Measurements from ENCODE around the gene OCA2.

OCA2 gene

DNA sequence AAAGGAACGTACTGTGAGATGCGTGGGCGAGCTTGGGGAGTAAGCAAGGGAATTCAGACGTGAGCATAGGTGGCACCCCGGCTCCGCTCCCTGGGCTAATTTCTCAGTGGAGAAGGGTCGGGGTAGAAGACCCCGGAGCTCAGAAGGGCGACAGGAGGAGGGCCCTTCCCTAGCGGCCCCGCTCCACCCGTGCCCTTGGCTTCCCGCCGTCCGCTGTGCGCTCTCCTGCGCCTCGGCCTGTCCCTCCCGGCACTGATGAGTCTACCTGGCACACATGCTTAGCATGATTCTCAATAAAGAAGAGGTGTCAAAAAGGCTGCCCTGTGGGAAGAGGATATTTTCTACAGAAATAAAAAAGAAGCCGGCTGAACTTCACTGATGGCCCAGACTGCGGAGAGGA, 292.7 kb downstream of the OCA2 start:
- H3K4me1 ChIP-seq (ENCODE audit: insufficient read depth, low read length): no peaks in the 10 kb centered on the region
- no peak overlapping the region for H3K9ac ChIP-seq (ENCODE audit: low read depth, low read length)
- no peaks in the 10 kb centered on the region for H3K36me3 ChIP-seq (ENCODE audit: insufficient read depth, low read length)
- H3K9me3 ChIP-seq (ENCODE audit: control insufficient read depth, insufficient read depth, low read length): no peaks in the 10 kb centered on the region

DNA sequence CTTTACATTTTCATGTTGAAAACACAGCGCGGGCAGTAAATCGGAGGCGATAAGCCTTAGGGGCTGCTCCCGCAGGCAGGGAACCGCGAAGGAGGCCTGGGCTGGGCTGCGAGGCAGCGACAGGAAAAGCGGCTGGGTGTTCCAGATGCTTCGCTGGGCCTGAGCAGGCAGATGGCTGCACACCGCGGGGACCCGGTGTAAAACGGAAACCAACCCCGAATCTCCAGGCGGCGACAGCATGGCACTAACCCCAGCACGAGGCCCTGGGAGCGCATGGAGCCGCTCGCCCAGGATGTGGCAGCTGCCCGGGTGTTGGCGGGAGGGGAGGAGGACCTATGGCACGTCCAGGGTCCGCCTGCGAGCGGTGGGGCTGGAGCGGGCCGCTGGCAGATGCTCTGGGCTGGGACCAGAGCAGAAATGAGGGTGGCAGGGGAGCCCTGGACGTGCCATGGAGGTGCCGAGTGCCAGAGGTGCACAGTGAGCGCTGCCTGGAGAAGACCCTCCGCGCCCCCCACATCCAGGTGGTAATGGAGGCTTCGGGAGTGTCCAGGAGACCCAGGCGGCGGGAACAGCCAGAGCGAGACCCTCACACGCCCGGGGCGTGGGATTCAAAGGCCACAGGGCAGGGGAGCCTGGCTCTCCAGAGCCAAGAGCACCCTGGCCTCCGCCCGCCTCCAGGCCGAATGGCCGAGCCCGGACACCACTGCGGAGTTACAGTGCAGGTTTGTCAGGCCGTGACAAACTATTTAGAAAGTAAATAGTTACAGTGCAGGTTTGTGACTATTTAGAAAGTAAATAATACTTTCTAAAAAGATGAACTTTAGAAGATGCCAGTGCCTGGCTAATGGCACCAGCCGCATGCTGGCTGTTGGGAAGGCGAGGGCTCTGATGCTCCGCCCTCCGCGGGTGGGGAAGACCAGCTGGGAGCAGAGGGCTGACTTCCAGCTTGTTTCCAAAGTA, 293.6 kb downstream of the OCA2 start:
- Histone ChIP-seq H3K9ac (ENCODE audit: low read depth, low read length) (no peak overlapping the region), H3K4me1 (ENCODE audit: insufficient read depth, low read length) (no peaks in the 10 kb centered on the region), H3K36me3 (ENCODE audit: insufficient read depth, low read length) (no peaks in the 10 kb centered on the region), H3K9me3 (ENCODE audit: control insufficient read depth, insufficient read depth, low read length) (no peaks in the 10 kb centered on the region)

DNA sequence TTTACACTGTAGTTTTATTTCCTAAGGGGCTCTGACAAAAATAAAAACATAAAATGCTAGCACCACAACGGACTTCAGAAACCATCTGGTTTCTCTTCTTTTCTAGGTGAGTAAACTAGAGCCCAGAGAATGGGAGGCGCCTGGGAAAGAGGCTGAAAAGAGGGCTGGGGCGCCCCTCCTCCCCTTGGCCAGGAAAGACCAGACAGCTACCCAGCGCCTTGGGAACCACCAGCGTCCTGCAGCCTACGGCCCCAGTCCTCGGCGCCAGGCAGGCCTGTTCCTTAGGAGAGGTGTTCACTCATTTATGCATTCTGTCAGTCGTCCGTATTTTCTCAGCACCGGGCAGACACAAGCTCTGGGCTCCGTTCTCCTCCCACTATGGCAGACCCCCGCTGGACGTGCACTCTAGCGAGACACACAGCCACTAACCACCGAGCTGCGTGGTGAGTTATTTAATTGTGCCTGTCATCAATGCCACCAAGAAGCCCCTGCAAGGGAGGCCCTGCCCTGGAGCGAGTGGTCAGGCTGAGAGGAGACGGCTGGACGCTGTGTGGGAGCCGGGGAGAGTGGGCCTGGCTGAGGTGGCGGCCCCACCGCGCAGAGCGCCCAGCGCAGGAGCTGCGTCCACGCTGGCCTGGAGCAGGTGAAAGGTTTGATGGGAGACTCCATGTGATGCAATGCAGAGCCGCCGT, 294.4 kb downstream of the OCA2 start:
- Histone ChIP-seq H3K9me3 (ENCODE audit: control insufficient read depth, insufficient read depth, low read length) (no peaks in the 10 kb centered on the region), H3K4me1 (ENCODE audit: insufficient read depth, low read length) (no peaks in the 10 kb centered on the region), H3K36me3 (ENCODE audit: insufficient read depth, low read length) (no peaks in the 10 kb centered on the region), H3K9ac (ENCODE audit: low read depth, low read length) (no peak overlapping the region)

DNA sequence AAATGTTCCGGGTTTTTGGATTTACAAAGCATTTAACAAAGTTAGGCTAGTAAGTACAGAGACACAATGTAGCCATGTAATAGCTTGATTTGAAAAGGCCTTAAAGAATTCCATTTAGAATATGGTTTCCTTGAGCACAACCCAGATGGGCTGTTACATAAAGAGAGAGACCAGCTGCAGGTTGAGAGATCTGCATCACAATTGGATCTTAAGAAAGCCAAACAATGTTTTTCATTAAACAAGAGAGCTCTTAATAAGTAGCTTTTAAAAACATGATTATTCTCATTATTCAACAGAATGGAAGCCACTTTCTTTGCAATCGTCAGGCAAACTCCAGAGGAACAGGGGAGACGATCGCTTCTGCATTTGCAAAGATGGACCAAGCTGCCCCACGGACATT, 300.3 kb downstream of the OCA2 start:
- H3K4me1 ChIP-seq (ENCODE audit: insufficient read depth, low read length): peaks cover 3% of the 10 kb centered on the region
- H3K9ac ChIP-seq (ENCODE audit: low read depth, low read length): no peak overlapping the region
- H3K36me3 ChIP-seq (ENCODE audit: insufficient read depth, low read length): no peaks in the 10 kb centered on the region
- no peaks in the 10 kb centered on the region for H3K9me3 ChIP-seq (ENCODE audit: control insufficient read depth, insufficient read depth, low read length)

DNA sequence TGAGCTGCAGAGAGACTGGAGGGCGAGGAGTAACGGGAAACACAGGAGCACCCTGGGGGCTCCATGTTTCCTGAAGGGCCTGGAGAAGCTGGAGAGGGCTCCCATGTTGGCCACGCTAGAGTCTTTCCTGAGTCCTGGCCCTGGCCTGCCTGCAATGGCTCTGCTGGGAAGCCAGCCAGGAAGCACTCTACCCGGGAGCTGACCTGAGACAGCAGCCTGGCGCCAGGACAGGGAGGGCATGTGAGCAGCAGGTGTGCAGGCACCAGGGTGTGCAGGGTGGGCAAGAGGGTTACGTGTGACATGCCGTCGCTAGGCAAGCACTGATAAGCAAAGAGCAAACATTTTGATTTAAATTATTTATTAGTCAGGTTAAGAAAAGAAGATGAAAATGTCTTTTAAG, 301.4 kb downstream of the OCA2 start:
- H3K4me1 ChIP-seq (ENCODE audit: insufficient read depth, low read length): peaks cover 3% of the 10 kb centered on the region
- H3K9ac ChIP-seq (ENCODE audit: low read depth, low read length): no peak overlapping the region
- no peaks in the 10 kb centered on the region for H3K36me3 ChIP-seq (ENCODE audit: insufficient read depth, low read length)
- no peaks in the 10 kb centered on the region for H3K9me3 ChIP-seq (ENCODE audit: control insufficient read depth, insufficient read depth, low read length)

DNA sequence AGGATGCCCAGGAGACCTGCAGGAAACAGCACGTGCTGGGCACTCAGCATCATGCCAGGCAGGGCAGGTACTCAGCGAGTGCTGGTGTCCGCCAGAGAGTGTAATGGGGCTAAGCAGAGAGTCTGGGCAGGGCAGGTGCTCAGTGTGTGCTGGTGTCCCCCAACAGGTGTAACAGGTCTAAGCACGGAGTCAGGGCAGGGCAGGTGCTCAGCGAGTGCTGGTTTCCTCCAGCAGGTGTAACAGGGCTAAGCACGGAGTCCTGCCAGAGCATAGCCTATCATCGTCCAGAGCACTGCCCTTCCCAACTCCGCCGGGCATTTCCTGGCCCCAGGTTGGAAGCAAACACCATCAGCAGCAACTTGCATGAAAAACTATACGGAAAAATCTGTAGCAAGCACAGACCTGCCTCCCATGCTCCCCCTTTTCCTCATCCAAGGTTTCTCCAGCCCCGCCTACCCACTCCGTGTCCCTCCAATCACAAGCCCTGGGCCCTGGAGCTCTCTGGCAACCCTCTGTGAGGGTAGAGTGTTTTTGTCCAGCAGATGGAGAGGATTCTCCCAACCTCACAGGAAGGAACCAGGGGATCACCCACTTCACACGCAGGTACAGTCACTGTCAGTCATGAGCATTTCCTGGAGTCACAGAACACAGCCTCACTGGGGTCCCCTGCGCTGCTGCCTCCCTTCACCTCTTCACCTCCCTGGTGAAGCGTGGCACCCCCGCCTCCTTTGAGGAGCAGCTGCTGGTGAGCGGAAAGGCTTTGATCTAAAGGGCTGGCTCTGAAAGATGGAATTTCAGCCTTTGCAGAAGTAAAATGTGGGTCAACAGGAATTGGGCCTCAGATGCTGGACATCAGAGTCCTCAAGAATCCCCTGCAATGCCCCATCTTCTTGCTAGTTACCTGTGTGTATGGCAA, 302.5 kb downstream of the OCA2 start:
- Histone ChIP-seq H3K9ac (ENCODE audit: low read depth, low read length) (no peak overlapping the region), H3K4me1 (ENCODE audit: insufficient read depth, low read length) (peaks cover 3% of the 10 kb centered on the region), H3K36me3 (ENCODE audit: insufficient read depth, low read length) (no peaks in the 10 kb centered on the region), H3K9me3 (ENCODE audit: control insufficient read depth, insufficient read depth, low read length) (no peaks in the 10 kb centered on the region)

DNA sequence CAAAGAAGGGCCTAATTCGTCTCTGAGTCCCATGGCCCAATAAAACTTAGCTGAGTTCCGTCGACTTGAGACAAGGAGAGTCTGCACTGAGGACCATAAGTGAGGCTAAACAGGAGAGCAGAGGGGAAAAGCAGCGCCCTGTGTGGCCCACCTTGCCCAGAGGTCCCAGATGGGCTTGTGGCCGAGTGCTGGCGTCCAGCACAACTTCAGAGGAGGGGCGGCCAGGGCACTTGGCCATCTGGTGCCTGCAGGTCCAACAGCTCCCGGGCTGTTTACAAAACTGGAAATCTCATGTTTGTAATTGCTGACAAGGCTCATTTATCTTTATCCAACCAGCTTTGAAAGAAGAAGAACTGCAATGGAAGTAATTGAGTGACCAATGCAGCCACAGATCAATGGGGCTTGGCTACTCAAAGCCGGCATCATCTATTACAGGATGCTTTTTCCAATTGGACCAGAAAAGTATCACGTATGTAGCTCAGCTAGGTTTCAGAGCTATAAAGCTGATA, 306.3 kb downstream of the OCA2 start:
- H3K9ac ChIP-seq (ENCODE audit: low read depth, low read length): no peak overlapping the region
- no peaks in the 10 kb centered on the region for H3K9me3 ChIP-seq (ENCODE audit: control insufficient read depth, insufficient read depth, low read length)
- no peaks in the 10 kb centered on the region for H3K4me1 ChIP-seq (ENCODE audit: insufficient read depth, low read length)
- H3K36me3 ChIP-seq (ENCODE audit: insufficient read depth, low read length): no peaks in the 10 kb centered on the region

DNA sequence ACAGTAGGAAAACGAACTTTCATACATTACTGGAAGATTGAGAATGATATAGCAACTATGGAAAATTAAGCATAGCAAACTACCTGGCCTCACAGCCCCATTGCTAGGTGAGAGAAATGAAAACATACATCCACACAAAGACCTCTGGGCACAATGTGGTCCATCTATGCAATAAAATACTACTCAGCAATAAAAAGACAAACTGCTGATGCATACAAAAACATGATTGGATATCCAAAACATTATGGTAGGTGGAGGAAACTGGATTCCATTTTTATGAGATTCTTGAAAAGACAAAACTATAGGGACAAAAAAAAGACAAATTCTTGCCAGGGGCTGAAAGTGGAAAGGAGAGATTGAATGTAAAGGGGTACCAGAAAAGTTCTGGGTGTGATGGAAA, 308.8 kb downstream of the OCA2 start:
- H3K4me1 ChIP-seq (ENCODE audit: insufficient read depth, low read length): no peaks in the 10 kb centered on the region; the same call in 1 of the 2 replicates
- no peak overlapping the region for H3K9ac ChIP-seq (ENCODE audit: low read depth, low read length)
- no peaks in the 10 kb centered on the region for H3K36me3 ChIP-seq (ENCODE audit: insufficient read depth, low read length)
- H3K9me3 ChIP-seq (ENCODE audit: control insufficient read depth, insufficient read depth, low read length): no peaks in the 10 kb centered on the region

DNA sequence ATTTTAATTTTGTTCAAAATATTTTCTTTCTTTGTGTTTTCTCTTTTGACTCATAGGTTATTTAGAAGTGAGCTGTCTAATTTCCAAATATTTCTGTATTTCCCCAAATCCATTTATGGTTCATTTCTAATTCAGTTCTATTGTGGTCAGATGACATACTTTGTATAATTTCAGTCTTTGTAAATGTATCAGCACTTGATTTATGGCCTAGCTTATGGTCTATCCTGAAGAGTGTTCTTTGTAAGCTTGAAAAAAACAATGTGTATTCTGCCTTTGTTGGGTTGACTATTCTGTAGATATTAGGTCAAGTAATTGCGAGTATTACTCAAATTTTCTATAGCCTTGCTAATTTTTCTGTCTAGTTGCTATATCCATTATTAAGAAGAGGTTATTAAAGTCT, 311.2 kb downstream of the OCA2 start:
- no peaks in the 10 kb centered on the region for H3K36me3 ChIP-seq (ENCODE audit: insufficient read depth, low read length)
- H3K9me3 ChIP-seq (ENCODE audit: control insufficient read depth, insufficient read depth, low read length): no peaks in the 10 kb centered on the region
- no peak overlapping the region for H3K9ac ChIP-seq (ENCODE audit: low read depth, low read length)
- no peaks in the 10 kb centered on the region; the same call in 1 of the 2 replicates for H3K4me1 ChIP-seq (ENCODE audit: insufficient read depth, low read length)

DNA sequence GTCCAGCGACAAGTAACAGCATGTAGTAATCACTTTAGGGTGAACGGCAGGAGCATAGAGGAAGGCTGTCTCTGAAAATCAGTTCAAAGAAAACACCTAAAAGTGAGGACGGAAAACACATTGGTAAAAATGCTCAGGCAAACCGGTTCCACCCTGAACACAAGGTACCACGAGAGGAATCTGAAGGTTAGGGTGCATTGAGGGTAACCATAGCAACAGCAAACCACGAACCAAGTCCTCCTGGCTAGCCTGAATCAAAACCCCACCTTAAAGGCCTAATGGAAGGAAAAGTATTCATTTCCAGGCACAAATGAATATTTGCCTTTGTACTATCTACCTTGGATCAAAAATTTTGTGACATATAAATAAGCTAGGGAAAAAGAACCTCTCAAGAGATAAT, 315.0 kb downstream of the OCA2 start:
- Histone ChIP-seq H3K4me1 (ENCODE audit: insufficient read depth, low read length) (no peaks in the 10 kb centered on the region; the same call in 1 of the 2 replicates), H3K36me3 (ENCODE audit: insufficient read depth, low read length) (no peaks in the 10 kb centered on the region)

DNA sequence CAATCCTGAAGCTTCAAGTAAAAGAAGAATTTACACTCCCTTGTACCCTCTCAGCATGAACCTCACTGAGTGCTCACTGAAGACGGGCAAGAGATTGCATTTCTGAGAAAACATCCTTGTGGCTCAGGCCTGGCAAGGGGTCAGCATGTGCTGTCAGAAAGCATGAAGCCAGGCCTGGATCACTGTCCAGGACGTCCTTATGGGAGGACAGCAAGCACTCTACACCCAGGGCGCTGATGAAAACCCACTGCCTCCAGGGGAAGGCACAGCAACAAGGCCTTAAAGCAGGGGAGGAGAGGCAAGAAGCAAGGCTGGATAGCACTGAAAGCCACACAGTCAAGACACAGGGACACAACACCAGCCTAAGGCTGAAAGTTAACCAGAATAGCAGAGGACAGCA, 315.4 kb downstream of the OCA2 start:
- H3K9ac ChIP-seq (ENCODE audit: low read depth, low read length): no peak overlapping the region
- no peaks in the 10 kb centered on the region; the same call in 1 of the 2 replicates for H3K4me1 ChIP-seq (ENCODE audit: insufficient read depth, low read length)
- no peaks in the 10 kb centered on the region for H3K9me3 ChIP-seq (ENCODE audit: control insufficient read depth, insufficient read depth, low read length)
- no peaks in the 10 kb centered on the region for H3K36me3 ChIP-seq (ENCODE audit: insufficient read depth, low read length)

More for the DNA sequence above, 315.0 kb downstream of the OCA2 start:
- no peak overlapping the region for H3K9ac ChIP-seq (ENCODE audit: low read depth, low read length)
- no peaks in the 10 kb centered on the region for H3K9me3 ChIP-seq (ENCODE audit: control insufficient read depth, insufficient read depth, low read length)

DNA sequence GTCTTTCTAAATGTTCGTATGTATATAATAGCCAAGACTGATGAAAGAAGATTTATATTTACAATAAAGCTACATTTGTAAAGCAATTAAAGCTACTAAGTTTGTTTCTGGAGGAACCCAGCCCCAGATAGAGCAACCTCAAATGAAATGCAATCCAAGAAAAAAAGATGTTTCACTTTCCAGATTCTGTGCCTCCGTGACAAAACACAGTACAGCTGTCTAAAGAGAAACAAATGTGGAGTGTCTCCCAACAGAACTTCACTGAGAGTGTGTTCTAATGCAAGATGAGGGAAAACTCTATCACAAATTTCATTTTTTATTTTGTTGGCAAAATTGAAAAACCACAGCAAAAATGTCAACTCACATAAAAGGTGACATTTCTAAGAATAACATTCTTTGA, 317.0 kb downstream of the OCA2 start:
- Histone ChIP-seq H3K9ac (ENCODE audit: low read depth, low read length) (no peak overlapping the region), H3K36me3 (ENCODE audit: insufficient read depth, low read length) (no peaks in the 10 kb centered on the region), H3K4me1 (ENCODE audit: insufficient read depth, low read length) (no peaks in the 10 kb centered on the region; the same call in 1 of the 2 replicates), H3K9me3 (ENCODE audit: control insufficient read depth, insufficient read depth, low read length) (no peaks in the 10 kb centered on the region)

DNA sequence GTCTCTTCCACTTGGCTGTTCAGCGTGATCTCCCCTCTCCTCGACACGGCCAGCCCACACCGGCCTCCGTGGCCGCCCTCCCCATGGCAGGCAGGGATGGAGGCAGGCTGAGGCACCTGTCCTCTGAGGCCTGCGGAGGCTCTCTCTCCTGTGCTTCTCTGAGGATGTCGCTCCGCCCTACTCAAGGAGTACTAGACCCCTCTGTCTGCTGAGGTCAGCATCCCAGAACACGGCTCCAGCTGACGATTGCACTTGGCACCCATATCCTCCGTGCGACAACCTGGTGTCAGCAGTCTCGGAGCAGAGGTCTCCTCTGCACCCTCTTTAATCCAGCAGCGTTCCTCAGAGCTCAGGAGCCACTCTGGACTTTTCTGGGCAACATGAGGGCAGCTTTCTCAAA, 322.6 kb downstream of the OCA2 start:
- H3K9me3 ChIP-seq (ENCODE audit: control insufficient read depth, insufficient read depth, low read length): no peaks in the 10 kb centered on the region; the same call in 1 of the 2 replicates
- H3K4me1 ChIP-seq (ENCODE audit: insufficient read depth, low read length): no peaks in the 10 kb centered on the region
- H3K36me3 ChIP-seq (ENCODE audit: insufficient read depth, low read length): no peaks in the 10 kb centered on the region
- no peak overlapping the region for H3K9ac ChIP-seq (ENCODE audit: low read depth, low read length)

DNA sequence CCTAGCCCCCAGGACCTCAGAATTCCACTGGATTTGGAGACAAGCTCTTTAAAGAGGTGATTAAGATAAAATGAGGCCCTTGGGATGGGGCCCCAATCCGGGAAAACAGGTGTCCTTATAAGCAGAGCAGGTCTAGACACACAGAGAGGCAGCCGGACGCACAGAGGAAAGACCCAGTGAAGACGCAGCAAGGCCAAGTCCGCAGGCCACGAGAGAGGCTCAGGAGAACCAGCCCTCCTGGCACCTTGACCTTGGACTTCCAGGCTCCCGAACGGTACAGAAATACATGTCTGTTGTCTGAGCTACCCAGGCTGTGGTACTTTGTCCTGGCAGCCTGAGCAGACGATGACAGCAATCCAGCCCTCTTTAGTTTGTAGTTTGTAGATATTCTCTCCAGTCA, 324.5 kb downstream of the OCA2 start:
- Histone ChIP-seq H3K9ac (ENCODE audit: low read depth, low read length) (no peak overlapping the region), H3K36me3 (ENCODE audit: insufficient read depth, low read length) (no peaks in the 10 kb centered on the region), H3K4me1 (ENCODE audit: insufficient read depth, low read length) (no peaks in the 10 kb centered on the region), H3K9me3 (ENCODE audit: control insufficient read depth, insufficient read depth, low read length) (no peaks in the 10 kb centered on the region; the same call in 1 of the 2 replicates)

Measured in ES-I3 (cell line).